Measurements from ENCODE around the gene SCN4A.
"Not testable (repeated sequence)": the region's sequence is repeated elsewhere in the genome, so short reads cannot be mapped to it uniquely, and the experiment has no call there.

DNA sequence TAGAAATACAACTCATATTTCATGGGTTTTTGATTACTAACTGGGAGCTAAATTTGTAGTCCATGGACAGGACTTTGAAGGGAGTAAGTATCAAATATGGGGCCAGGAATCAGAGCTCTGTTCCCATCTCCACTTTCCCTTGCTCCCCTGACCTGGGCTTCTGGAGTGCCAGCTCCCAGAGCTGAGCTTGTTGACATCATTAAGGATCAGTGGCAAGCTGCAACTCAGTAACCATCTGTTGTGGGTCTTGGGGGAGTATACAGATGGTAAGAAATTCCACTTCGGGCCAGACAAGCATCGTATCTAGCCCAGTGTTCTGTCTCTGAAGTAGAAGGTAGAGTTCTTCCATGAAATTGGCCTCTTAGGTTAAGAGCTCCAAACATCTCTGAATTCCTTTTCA, 70.7 kb downstream of the SCN4A start:
- TF ChIP-seq, protein P1, sequence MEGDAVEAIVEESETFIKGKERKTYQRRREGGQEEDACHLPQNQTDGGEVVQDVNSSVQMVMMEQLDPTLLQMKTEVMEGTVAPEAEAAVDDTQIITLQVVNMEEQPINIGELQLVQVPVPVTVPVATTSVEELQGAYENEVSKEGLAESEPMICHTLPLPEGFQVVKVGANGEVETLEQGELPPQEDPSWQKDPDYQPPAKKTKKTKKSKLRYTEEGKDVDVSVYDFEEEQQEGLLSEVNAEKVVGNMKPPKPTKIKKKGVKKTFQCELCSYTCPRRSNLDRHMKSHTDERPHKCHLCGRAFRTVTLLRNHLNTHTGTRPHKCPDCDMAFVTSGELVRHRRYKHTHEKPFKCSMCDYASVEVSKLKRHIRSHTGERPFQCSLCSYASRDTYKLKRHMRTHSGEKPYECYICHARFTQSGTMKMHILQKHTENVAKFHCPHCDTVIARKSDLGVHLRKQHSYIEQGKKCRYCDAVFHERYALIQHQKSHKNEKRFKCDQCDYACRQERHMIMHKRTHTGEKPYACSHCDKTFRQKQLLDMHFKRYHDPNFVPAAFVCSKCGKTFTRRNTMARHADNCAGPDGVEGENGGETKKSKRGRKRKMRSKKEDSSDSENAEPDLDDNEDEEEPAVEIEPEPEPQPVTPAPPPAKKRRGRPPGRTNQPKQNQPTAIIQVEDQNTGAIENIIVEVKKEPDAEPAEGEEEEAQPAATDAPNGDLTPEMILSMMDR (IDR thresholded peaks at IDR 0.05): not testable (repeated sequence)
- TF ChIP-seq POLR2A, POLR2AphosphoS5 (IDR thresholded peaks at IDR 0.05): not testable (repeated sequence)

All from breast epithelium (tissue), 3 donors.